Measurements from ENCODE around the gene ANKS1A.
A peak's percentile ranks its signal among the peaks of the same experiment; 100 is the strongest.

Gene ANKS1A

DNA sequence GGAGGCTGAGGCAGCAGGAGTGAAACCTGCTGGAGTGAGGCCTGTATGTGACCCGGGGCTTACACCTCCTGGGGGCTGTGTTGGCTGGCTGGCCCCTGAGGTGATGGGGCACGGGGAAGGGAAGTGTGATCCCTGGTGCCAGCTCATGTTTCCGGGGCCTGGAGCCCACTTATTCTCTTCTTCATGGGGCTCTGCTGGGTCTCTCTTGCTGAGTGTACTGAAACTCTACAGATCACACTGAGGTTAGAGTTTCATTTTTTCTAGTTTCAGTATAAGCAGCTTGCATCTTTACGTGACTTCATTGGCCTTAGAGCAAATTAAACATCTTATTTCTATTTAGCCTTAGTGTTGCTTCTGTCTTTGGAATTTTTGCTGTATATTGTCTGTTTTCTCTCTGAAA lies 96.2 kb downstream of the ANKS1A start:
- CTCF ChIA-PET: interaction anchor here (0.5 to 8.1 kb wide), 20 partner anchors 9 to 377 kb away, joined by 3 to 165 read pairs (median 10); partner anchors contain the start of gene TCP11
- no peak for TF ChIP-seq ZNF214 (tag by site-specific recombination; IDR thresholded peaks at IDR 0.05; ENCODE audit: borderline replicate concordance)
- TF ChIP-seq YY1 (tag by site-specific recombination; IDR thresholded peaks at IDR 0.05): no peak
- no peak for TF ChIP-seq ZNF521 (tag by site-specific recombination; IDR thresholded peaks at IDR 0.05)
- no peak for TF ChIP-seq ZNF529 (tag by site-specific recombination; IDR thresholded peaks at IDR 0.05; ENCODE audit: insufficient replicate concordance)
- no peak for TF ChIP-seq ZBTB17 (tag by site-specific recombination; IDR thresholded peaks at IDR 0.05)
- TF ChIP-seq ZNF292 (tag by site-specific recombination; IDR thresholded peaks at IDR 0.05; ENCODE audit: borderline replicate concordance, low read depth): no peak
- no peak for TF ChIP-seq PBX3 (CRISPR knock-in tag; IDR thresholded peaks at IDR 0.05)
- no peak for TF ChIP-seq ZNF121 (tag by site-specific recombination; IDR thresholded peaks at IDR 0.05)
- no peak for TF ChIP-seq ZNF48 (tag by site-specific recombination; IDR thresholded peaks at IDR 0.05)
- TF ChIP-seq ZNF610 (tag by site-specific recombination; IDR thresholded peaks at IDR 0.05; ENCODE audit: borderline replicate concordance): no peak
- no peaks in the 10 kb centered on the region for H3K4me1 ChIP-seq (ENCODE audit: control insufficient read depth, insufficient read depth, low read length)
- H3K4me3 ChIP-seq (ENCODE audit: low read depth, low read length): no peak overlapping the region
- peaks cover 0 to 69% of the 10 kb centered on the region in 2 experiments; a peak in 2 of 3 replicates for H3K36me3 ChIP-seq (ENCODE audit: control insufficient read depth in 2 of 2, insufficient read depth in 1 of 2, low read length in 2 of 2)
- H3K9me3 ChIP-seq (ENCODE audit: control insufficient read depth, insufficient read depth, low read depth, low read length): no peaks in the 10 kb centered on the region
- no peak overlapping the region for H3K27ac ChIP-seq (ENCODE audit: extremely low read depth, low read depth, low read length)
- POLR2A ChIA-PET: no interaction called here

DNA sequence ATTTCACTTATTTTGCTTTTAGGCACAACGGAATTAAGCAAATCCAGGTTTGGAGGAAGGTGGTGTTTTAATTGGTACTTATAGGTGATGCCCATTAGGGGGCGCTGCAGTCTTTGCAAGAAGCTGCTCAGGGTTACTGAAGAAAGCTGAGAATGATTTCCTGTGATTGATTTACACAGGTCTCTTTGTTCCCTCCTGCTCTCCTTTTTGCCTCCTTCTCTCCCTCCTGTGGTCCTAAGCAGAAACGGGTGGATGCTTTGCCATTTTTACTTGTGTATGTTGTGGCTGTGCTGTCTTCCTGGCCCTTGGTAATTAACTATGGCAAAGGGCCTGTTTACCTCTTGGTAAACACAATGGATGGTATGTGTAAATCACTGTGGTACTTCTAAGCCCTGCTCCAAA lies 97.8 kb downstream of the ANKS1A start:
- ChIA-PET CTCF (interaction anchor here (0.5 to 8.1 kb wide), 81 partner anchors 8 to 1128 kb away, joined by 3 to 165 read pairs (median 5); partner anchors contain the start of genes SMIM29 and TCP11), POLR2A (interaction anchor here (0.7 to 1.3 kb wide), 3 partner anchors 38 to 212 kb away, joined by 3 to 4 read pairs (median 3); no protein-coding TSS in a partner anchor)
- Histone ChIP-seq H3K4me1 (ENCODE audit: control insufficient read depth, insufficient read depth, low read length) (no peaks in the 10 kb centered on the region), H3K9me3 (ENCODE audit: control insufficient read depth, insufficient read depth, low read depth, low read length) (no peaks in the 10 kb centered on the region), H3K27ac (ENCODE audit: extremely low read depth, low read depth, low read length) (no peak overlapping the region), H3K36me3 (ENCODE audit: control insufficient read depth in 2 of 2, insufficient read depth in 1 of 2, low read length in 2 of 2) (peaks cover 0 to 71% of the 10 kb centered on the region in 2 experiments; a peak in 2 of 3 replicates), H3K4me3 (ENCODE audit: low read depth, low read length) (no peak overlapping the region)
- peak; percentile 61; the same call in 1 of the 2 replicates for TF ChIP-seq ZNF2 (tag by site-specific recombination; IDR thresholded peaks at IDR 0.05)
- TF ChIP-seq ZNF654 (tag by site-specific recombination; IDR thresholded peaks at IDR 0.05; ENCODE audit: low read depth): peak; percentile 93
- no peak for TF ChIP-seq SCRT1 (tag by site-specific recombination; IDR thresholded peaks at IDR 0.05; ENCODE audit: borderline replicate concordance)
- TF ChIP-seq ZNF747 (tag by site-specific recombination; IDR thresholded peaks at IDR 0.05): no peak
- no peak for TF ChIP-seq ZIC2 (tag by site-specific recombination; IDR thresholded peaks at IDR 0.05)
- TF ChIP-seq, protein P1, sequence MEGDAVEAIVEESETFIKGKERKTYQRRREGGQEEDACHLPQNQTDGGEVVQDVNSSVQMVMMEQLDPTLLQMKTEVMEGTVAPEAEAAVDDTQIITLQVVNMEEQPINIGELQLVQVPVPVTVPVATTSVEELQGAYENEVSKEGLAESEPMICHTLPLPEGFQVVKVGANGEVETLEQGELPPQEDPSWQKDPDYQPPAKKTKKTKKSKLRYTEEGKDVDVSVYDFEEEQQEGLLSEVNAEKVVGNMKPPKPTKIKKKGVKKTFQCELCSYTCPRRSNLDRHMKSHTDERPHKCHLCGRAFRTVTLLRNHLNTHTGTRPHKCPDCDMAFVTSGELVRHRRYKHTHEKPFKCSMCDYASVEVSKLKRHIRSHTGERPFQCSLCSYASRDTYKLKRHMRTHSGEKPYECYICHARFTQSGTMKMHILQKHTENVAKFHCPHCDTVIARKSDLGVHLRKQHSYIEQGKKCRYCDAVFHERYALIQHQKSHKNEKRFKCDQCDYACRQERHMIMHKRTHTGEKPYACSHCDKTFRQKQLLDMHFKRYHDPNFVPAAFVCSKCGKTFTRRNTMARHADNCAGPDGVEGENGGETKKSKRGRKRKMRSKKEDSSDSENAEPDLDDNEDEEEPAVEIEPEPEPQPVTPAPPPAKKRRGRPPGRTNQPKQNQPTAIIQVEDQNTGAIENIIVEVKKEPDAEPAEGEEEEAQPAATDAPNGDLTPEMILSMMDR (tag by site-specific recombination; IDR thresholded peaks at IDR 0.05): peak; percentile 70
- peak; percentile 45; the same call in 1 of the 2 replicates for TF ChIP-seq ZNF660 (tag by site-specific recombination; IDR thresholded peaks at IDR 0.05)
- TF ChIP-seq ZSCAN4 (tag by site-specific recombination; IDR thresholded peaks at IDR 0.05): no peak
- TF ChIP-seq ZBTB17 (tag by site-specific recombination; IDR thresholded peaks at IDR 0.05): 0 out of 2 replicates have a peak, but pooled peaks have one; percentile 20
- TF ChIP-seq ZBTB48 (tag by site-specific recombination; IDR thresholded peaks at IDR 0.05): no peak

Data from HEK293 (cell line).